HT-29 (cell line): Measurements from ENCODE around the gene CCDC182. TPM values are rescaled to one million over a fixed set of nuclear protein-coding genes. Genes with fewer than 3 reads are reported as not detected.

ENCODE experiments used
- DNase-seq: peaks from one replicate; pipeline ENCODE4 v3.0.0-alpha.2; 2015; ENCODE audit warnings: low spot score
- small RNA-seq: library from RNA; depleted of rRNA; stranded (forward); fragments of <200 nt; gene quantifications from one replicate; pipeline ENCODE3, GENCODE V24; 2014
- total RNA-seq: library from RNA; depleted of rRNA; stranded (reverse); fragments of >200 nt; shearing (Covaris generic); gene quantifications from 2 replicates; pipeline ENCODE4 v1.2.3, GENCODE V29; 2014; rRNA removed

CCDC182 gene
- total RNA-seq, 1 experiment from 2014 or later: not detected

GRCh38 chr17:57699751-57700219 is 45.3 kb downstream of the CCDC182 start:
- DNase-seq: no peak

- no peak for DNase-seq
Measured at GRCh38 chr17:57697891-57698711, 47.0 kb downstream of the CCDC182 start.

- no peak for DNase-seq
Measured at GRCh38 chr17:57697197-57697596, 47.9 kb downstream of the CCDC182 start.

- no peak for DNase-seq
Measured at GRCh38 chr17:57696050-57696449, 49.0 kb downstream of the CCDC182 start.

Small RNA genes lying within 50 kb of the gene (small RNA-seq; reads per million reads assigned to genes)
- gene RN7SKP94: 0.57 reads per million

Other genes starting within 250 kb of the CCDC182 start
- 39.9 and 52.7 TPM in 2 replicates for gene MRPS23, start 104.7 kb upstream of the CCDC182 start, total RNA-seq
- gene CUEDC1, start 210.1 kb upstream of the CCDC182 start, total RNA-seq: 37.6 and 45.5 TPM in 2 replicates
- gene VEZF1, start 243.0 kb upstream of the CCDC182 start, total RNA-seq: 39.5 and 47.5 TPM in 2 replicates